Endothelial cell of umbilical vein (primary cell): ENCODE measurements around the gene LMCD1. TPM values are rescaled to one million over a fixed set of nuclear protein-coding genes. Genes with fewer than 3 reads are reported as not detected.

Experiments used
- BruUV-seq: library from RNA; stranded (reverse); fragments of 400-500 nt; replicated peaks from 2 replicates; lab custom pipeline; 2021; lab: Mats Ljungman, UMichigan
- CTCF ChIA-PET: fragments of 300-600, 350-600 bp; sonication (Branson Sonifier 250); formaldehyde crosslinking; loops from one replicate; lab custom pipeline; 2021; ENCODE audit warnings: antibody characterized with exemption, inconsistent platforms; lab: Charles Lee
- POLR2A ChIA-PET: fragments of 300-600, 350-600 bp; sonication (Branson Sonifier 250); formaldehyde crosslinking; loops from one replicate; lab custom pipeline; 2021; ENCODE audit warnings: antibody characterized with exemption, inconsistent platforms; lab: Charles Lee
- DNase-seq: peaks from one replicate; pipeline ENCODE4 v3.0.0-alpha.2; 2011; ENCODE audit warnings: low read depth, low spot score
- FAIRE-seq: peaks from 2 replicates; lab custom pipeline; 2011; peaks lifted over from hg19 to GRCh38; lab: Jason Lieb, UNC
- H2AFZ ChIP-seq: 2 replicates; pipeline ENCODE4 v1.6.0; 2012; ENCODE audit warnings: low read depth, low read length, control low read depth, inconsistent platforms
- H3K27ac ChIP-seq: 2 replicates; pipeline ENCODE4 v1.5.1; 2011; ENCODE audit warnings: low read depth, mild to moderate bottlenecking, control low read depth, low read length, moderate library complexity; ENCODE audit not compliant: insufficient read depth
- H3K27me3 ChIP-seq, 2 experiments: 2 replicates each; pipeline versions ENCODE4 v1.6.0 to v1.6.1; 2011; ENCODE audit warnings: low read length in 2 of 2, mixed read lengths in 1 of 2; ENCODE audit not compliant: control insufficient read depth in 2 of 2, insufficient read depth in 2 of 2
- H3K36me3 ChIP-seq, 2 experiments: 2 replicates in 1 of 2; 3 replicates in 1 of 2; pipeline ENCODE4 v1.5.1; 2011; ENCODE audit warnings: low read length in 2 of 2, mild to moderate bottlenecking in 1 of 2, moderate library complexity in 1 of 2; ENCODE audit not compliant: control insufficient read depth in 2 of 2, insufficient read depth in 2 of 2; ENCODE audit errors: extremely low read depth in 1 of 2
- H3K4me1 ChIP-seq: 3 replicates; pipeline ENCODE4 v1.5.1; 2011; ENCODE audit warnings: mild to moderate bottlenecking, low read length; ENCODE audit not compliant: control insufficient read depth, insufficient read depth; ENCODE audit errors: extremely low read depth
- H3K4me2 ChIP-seq: 2 replicates; pipeline ENCODE4 v1.6.1; 2011; ENCODE audit warnings: low read length, control low read depth, mixed read lengths; ENCODE audit not compliant: insufficient read depth
- H3K4me3 ChIP-seq, 3 experiments: fragments of 200-600 bp in 1 of 3; sonication (generic), shearing (Covaris generic) in 1 of 3; replicated peaks in 1 of 3; 2 replicates each; pipeline ENCODE4 v1.5.1; 2011 to 2016; ENCODE audit warnings: control low read depth in 3 of 3, low read length in 3 of 3, mild to moderate bottlenecking in 2 of 3, inconsistent platforms in 1 of 3, low read depth in 1 of 3, moderate library complexity in 1 of 3; ENCODE audit not compliant: insufficient read depth in 1 of 3
- H3K79me2 ChIP-seq: 2 replicates; pipeline ENCODE4 v1.6.0; 2012; ENCODE audit warnings: low read length, inconsistent platforms; ENCODE audit not compliant: control insufficient read depth, insufficient read depth
- H3K9ac ChIP-seq: replicated peaks from 2 replicates; pipeline ENCODE3; 2011; ENCODE audit warnings: low read length, control low read depth; ENCODE audit not compliant: insufficient read depth; ENCODE audit errors: extremely low read depth
- H3K9me1 ChIP-seq: replicated peaks from 3 replicates; pipeline ENCODE4 v1.6.0; 2011; ENCODE audit warnings: mild to moderate bottlenecking, low read length; ENCODE audit not compliant: control insufficient read depth, insufficient read depth; ENCODE audit errors: extremely low read depth
- H3K9me3 ChIP-seq: replicated peaks from 2 replicates; pipeline ENCODE4 v1.5.1; 2012; ENCODE audit warnings: low read length, inconsistent platforms; ENCODE audit not compliant: control insufficient read depth, insufficient read depth
- H4K20me1 ChIP-seq: replicated peaks from 2 replicates; pipeline ENCODE3; 2011; ENCODE audit warnings: mild to moderate bottlenecking, low read length; ENCODE audit not compliant: control insufficient read depth, insufficient read depth; ENCODE audit errors: extremely low read depth
- CTCF ChIP-seq, 2 donors: IDR thresholded peaks; 1 replicate in 1 of 2; 2 replicates in 1 of 2; pipeline ENCODE4 v1.5.1; 2011; ENCODE audit warnings: low read length in 2 of 2, mild to moderate bottlenecking in 2 of 2, moderate library complexity in 2 of 2, control low read depth in 1 of 2, inconsistent platforms in 1 of 2, low read depth in 1 of 2; ENCODE audit not compliant: insufficient read depth in 1 of 2; ENCODE audit errors: extremely low read depth in 1 of 2
- EZH2 ChIP-seq: IDR thresholded peaks from 2 replicates; pipeline ENCODE4 v1.6.1; 2012; ENCODE audit warnings: borderline replicate concordance, low read depth, mild to moderate bottlenecking, moderate library complexity, low read length, inconsistent platforms; ENCODE audit not compliant: severe bottlenecking
- FOS ChIP-seq: IDR thresholded peaks from 2 replicates; pipeline ENCODE4 v1.6.1; 2011; ENCODE audit warnings: mild to moderate bottlenecking, low read length, moderate library complexity, borderline replicate concordance; ENCODE audit not compliant: insufficient read depth
- GATA2 ChIP-seq: IDR thresholded peaks from 2 replicates; pipeline ENCODE4 v1.7.0; 2011; ENCODE audit warnings: low read depth, mild to moderate bottlenecking, moderate library complexity, mixed read lengths, low read length; ENCODE audit not compliant: insufficient read length, insufficient read depth
- JUN ChIP-seq: IDR thresholded peaks from 2 replicates; pipeline ENCODE4 v1.6.1; 2011; ENCODE audit warnings: borderline replicate concordance, low read depth; ENCODE audit not compliant: insufficient read length, insufficient read depth
- MAX ChIP-seq: IDR thresholded peaks from 2 replicates; pipeline ENCODE4 v1.6.1; 2011; ENCODE audit not compliant: insufficient read depth, insufficient read length
- MYC ChIP-seq: IDR thresholded peaks from one replicate; pipeline ENCODE4 v1.6.1; 2011; ENCODE audit warnings: mild to moderate bottlenecking, low read depth, low read length
- POLR2A ChIP-seq: IDR thresholded peaks from 2 replicates; pipeline ENCODE4 v1.6.1; 2012; ENCODE audit warnings: low read depth, mild to moderate bottlenecking, control low read depth, low read length
- POLR2AphosphoS5 ChIP-seq: IDR thresholded peaks from 2 replicates; pipeline ENCODE4 v1.6.1; 2012; ENCODE audit warnings: low read depth, mild to moderate bottlenecking, control low read depth, low read length, moderate library complexity; ENCODE audit not compliant: insufficient read depth
- dilution Hi-C: fragments of 300-500 bp; cut with MboI; formaldehyde crosslinking; loops from one replicate; pipeline ENCODE4 v1.15.0; 2019; ENCODE audit warnings: low sequenced_read_pairs; ENCODE audit not compliant: extremely low pct_ligation_motif_present
- intact Hi-C: fragments of 100-400 bp; cut with micrococcal nuclease; formaldehyde crosslinking; loops from one replicate; pipeline ENCODE4 v1.10.0; 2022
- polyA plus RNA-seq, 4 experiments: library from polyadenylated mRNA; depleted of rRNA in 3 of 4; stranded (reverse) in 3 of 4; unstranded in 1 of 4; fragments of >200 nt; gene quantifications; 2 replicates each; pipeline versions ENCODE4 v1.2.1 to v1.2.3, GENCODE V29; 2011 to 2012; ENCODE audit warnings: missing spikeins in 1 of 4
- total RNA-seq: library from RNA; stranded (reverse); gene quantifications from 2 replicates; pipeline ENCODE4 v1.2.3, GENCODE V29; 2021

LMCD1 gene
- total and polyA plus RNA-seq, 2 donors (not counting 3 experiments of a cell fraction or from before 2014, with no cell fraction given) = 7.6 to 14.5 TPM

GRCh38 chr3:8576841-8577571 lies 75.4 kb downstream of the LMCD1 start:
- no TSS peak for BruUV-seq
- Histone ChIP-seq H3K9me3 (no peaks in the 10 kb centered on the region), H3K36me3 (no peaks in the 10 kb centered on the region), H3K27ac (no peak overlapping the region), H2AFZ (no peak overlapping the region), H3K9me1 (no peaks in the 10 kb centered on the region), H3K9ac (no peak overlapping the region), H3K4me1 (peaks cover under 1% of the 10 kb centered on the region), H3K27me3 (no peaks in the 10 kb centered on the region), H3K79me2 (no peaks in the 10 kb centered on the region), H3K4me3 (no peak overlapping the region), H4K20me1 (no peaks in the 10 kb centered on the region), H3K4me2 (no peak overlapping the region)
- DNase-seq (no peak), FAIRE-seq (no peak)
- ChIA-PET CTCF (interaction anchor here (2.3 kb wide), 1 partner anchor 135 kb away, joined by 8 read pairs; no protein-coding TSS in a partner anchor), POLR2A (interaction anchor here (0.8 kb wide), 1 partner anchor 75 kb away, joined by 3 read pairs; the partner anchor contains the start of gene LMCD1)
- dilution Hi-C loops (no loop called here), intact Hi-C loops (no loop called here)
- no peak for TF ChIP-seq POLR2AphosphoS5
- TF ChIP-seq MAX = no peak
- no peak for TF ChIP-seq FOS
- TF ChIP-seq MYC = no peak
- TF ChIP-seq POLR2A = no peak
- TF ChIP-seq JUN = no peak
- TF ChIP-seq CTCF (IDR thresholded peaks at IDR 0.05; ENCODE audit: extremely low read depth in 1 of 2, insufficient read depth in 1 of 2, low read depth in 1 of 2, low read length in 2 of 2) = no peak
- TF ChIP-seq EZH2 = no peak
- no peak for TF ChIP-seq GATA2
